T-helper 22 cell (primary cell): ENCODE results near the gene SMU1.
A peak's percentile ranks its signal among the peaks of the same experiment; 100 is the strongest.

Source experiments
- DNase-seq: peaks from one replicate; pipeline ENCODE4 v3.0.0-alpha.2; 2020; ENCODE audit warnings: low read depth

Gene SMU1

GRCh38 chr9:33076046-33077004 lies at the start of gene SMU1:
TSS of gene SMU1 (minus strand) at chr9:33076674. CDS start at chr9:33076608, 66 bp downstream.
- peak; percentile 94 for DNase-seq

- no peak for DNase-seq
Measured at GRCh38 chr9:33125461-33125860, 49.0 kb upstream of the SMU1 start.

- DNase-seq = no peak
Measured at GRCh38 chr9:33124751-33125381, 48.4 kb upstream of the SMU1 start.

GRCh38 chr9:33124046-33124445 lies 47.6 kb upstream of the SMU1 start:
- no peak for DNase-seq

GRCh38 chr9:33123407-33124031 lies 47.0 kb upstream of the SMU1 start:
- DNase-seq = no peak

GRCh38 chr9:33120620-33121019 lies 44.1 kb upstream of the SMU1 start:
- DNase-seq = no peak

GRCh38 chr9:33117796-33118195 lies 41.3 kb upstream of the SMU1 start:
- no peak for DNase-seq

GRCh38 chr9:33117306-33117705 lies 40.8 kb upstream of the SMU1 start:
- no peak for DNase-seq

GRCh38 chr9:33116860-33117259 lies 40.4 kb upstream of the SMU1 start:
- no peak for DNase-seq

- DNase-seq = no peak
Measured at GRCh38 chr9:33114746-33115145, 38.3 kb upstream of the SMU1 start.

GRCh38 chr9:33113799-33114547 lies 37.5 kb upstream of the SMU1 start:
- no peak for DNase-seq

- DNase-seq = no peak
Measured at GRCh38 chr9:33112094-33112493, 35.6 kb upstream of the SMU1 start.

- DNase-seq = no peak
Measured at GRCh38 chr9:33111631-33112030, 35.2 kb upstream of the SMU1 start.

GRCh38 chr9:33110686-33111085 lies 34.2 kb upstream of the SMU1 start:
- DNase-seq = no peak

- no peak for DNase-seq
Measured at GRCh38 chr9:33109850-33110595, 33.5 kb upstream of the SMU1 start.

- DNase-seq = no peak
Measured at GRCh38 chr9:33109097-33109496, 32.6 kb upstream of the SMU1 start.

GRCh38 chr9:33108472-33108871 lies 32.0 kb upstream of the SMU1 start:
- no peak for DNase-seq

- DNase-seq = no peak
Measured at GRCh38 chr9:33107762-33108161, 31.3 kb upstream of the SMU1 start.

GRCh38 chr9:33106827-33107621 lies 30.6 kb upstream of the SMU1 start:
- DNase-seq = no peak

GRCh38 chr9:33106372-33106771 lies 29.9 kb upstream of the SMU1 start:
- no peak for DNase-seq

GRCh38 chr9:33105959-33106358 lies 29.5 kb upstream of the SMU1 start:
- DNase-seq = no peak
